T-cell (primary cell): ENCODE results near the gene EPHA3. TPM values are rescaled to one million over a fixed set of nuclear protein-coding genes. Genes with fewer than 3 reads are reported as not detected.

Experiments
- ATAC-seq, 4 experiments: fragments of 200-7000 bp in 3 of 4; fragments of 150-1000 bp in 1 of 4; cut with Tn5 transposase; replicated peaks in 1 of 4; 1 replicate in 3 of 4; 2 replicates in 1 of 4; pipeline ENCODE4 v1.10.0; 2021; ENCODE audit warnings: moderate library complexity in 3 of 4, mild to moderate bottlenecking in 2 of 4, moderate number of reproducible peaks in 1 of 4
- CTCF ChIA-PET, 2 donors: fragments of 300-600 bp; sonication (Branson Sonifier 250); formaldehyde crosslinking; loops; one replicate each; lab custom pipeline; 2022; ENCODE audit warnings: antibody characterized with exemption in 2 of 2; lab: Charles Lee
- POLR2A ChIA-PET, 2 donors: fragments of 300-600 bp; sonication (Branson Sonifier 250); formaldehyde crosslinking; loops; one replicate each; lab custom pipeline; 2022; ENCODE audit warnings: antibody characterized with exemption in 2 of 2; lab: Charles Lee
- DNase-seq, 35 experiments: peaks; one replicate each; pipeline versions ENCODE4 v3.0.0 to v3.0.0-alpha.2; 2013 to 2023
- H3K27ac ChIP-seq: one replicate; pipeline ENCODE4 v1.5.1; 2013; ENCODE audit warnings: low read length
- H3K27me3 ChIP-seq, 2 experiments: replicated peaks in 1 of 2; 1 replicate in 1 of 2; 2 replicates in 1 of 2; pipeline versions ENCODE4 v1.6.1 to v1.7.0; 2013; ENCODE audit warnings: low read length in 1 of 2, mixed read lengths in 1 of 2; ENCODE audit not compliant: control insufficient read depth in 2 of 2, insufficient read depth in 2 of 2; ENCODE audit errors: extremely low read depth in 1 of 2
- H3K36me3 ChIP-seq, 2 donors: 1 replicate in 1 of 2; 2 replicates in 1 of 2; pipeline versions ENCODE4 v1.6.1 to v1.7.0; 2013; ENCODE audit warnings: low read length in 1 of 2; ENCODE audit not compliant: control insufficient read depth in 2 of 2, insufficient read depth in 1 of 2; ENCODE audit errors: extremely low read depth in 1 of 2
- H3K4me1 ChIP-seq, 2 experiments: 1 replicate in 1 of 2; 2 replicates in 1 of 2; pipeline versions ENCODE4 v1.6.1 to v1.7.0; 2013; ENCODE audit warnings: low read length in 2 of 2, mixed read lengths in 1 of 2; ENCODE audit not compliant: insufficient read depth in 2 of 2, control insufficient read depth in 1 of 2; ENCODE audit errors: extremely low read depth in 1 of 2
- H3K4me3 ChIP-seq, 2 donors: 1 replicate in 1 of 2; 2 replicates in 1 of 2; pipeline versions ENCODE4 v1.5.1 to v1.7.0; 2013; ENCODE audit warnings: mild to moderate bottlenecking in 2 of 2, low read length in 1 of 2, moderate library complexity in 1 of 2; ENCODE audit not compliant: control insufficient read depth in 1 of 2; ENCODE audit errors: extremely low read depth in 1 of 2
- H3K9me3 ChIP-seq: 2 replicates; pipeline ENCODE4 v1.7.0; 2013
- H3K27ac Mint-ChIP-seq, 2 donors: one replicate each; pipeline ENCODE4 v1.8.0; 2020 to 2021; ENCODE audit warnings: mild to moderate bottlenecking in 2 of 2, mixed read lengths in 2 of 2
- H3K27me3 Mint-ChIP-seq, 2 donors: one replicate each; pipeline ENCODE4 v1.8.0; 2021 to 2022; ENCODE audit warnings: mixed read lengths in 2 of 2
- H3K36me3 Mint-ChIP-seq: one replicate; pipeline ENCODE4 v1.8.0; 2021; ENCODE audit warnings: mixed read lengths
- H3K4me1 Mint-ChIP-seq, 3 donors: one replicate each; pipeline ENCODE4 v1.8.0; 2020 to 2022; ENCODE audit warnings: mixed read lengths in 3 of 3, mild to moderate bottlenecking in 1 of 3
- H3K4me3 Mint-ChIP-seq, 3 donors: one replicate each; pipeline ENCODE4 v1.8.0; 2020 to 2022; ENCODE audit warnings: mild to moderate bottlenecking in 3 of 3, mixed read lengths in 3 of 3, moderate library complexity in 3 of 3
- H3K9me3 Mint-ChIP-seq, 3 donors: one replicate each; pipeline ENCODE4 v1.8.0; 2020 to 2022; ENCODE audit warnings: mixed read lengths in 3 of 3
- WGBS: methylation state at CpG from one replicate; pipeline ENCODE4 v1.1.5; 2013; ENCODE audit warnings: missing lambda C conversion rate; ENCODE audit not compliant: insufficient coverage; 5-methylcytosine and 5-hydroxymethylcytosine counted together
- total RNA-seq, 35 experiments: library from RNA in 6 of 35; stranded (reverse) in 6 of 35; fragments of 120-200 nt in 1 of 35; gene quantifications; one replicate each; pipeline versions ENCODE4 v1.2.1 to v1.2.4 and lab custom pipeline; 2013 to 2026

The EPHA3 gene
- total RNA-seq, 5 donors from 2014 or later (not counting 1 experiment from before 2014, with no cell fraction given), result not detected

DNA sequence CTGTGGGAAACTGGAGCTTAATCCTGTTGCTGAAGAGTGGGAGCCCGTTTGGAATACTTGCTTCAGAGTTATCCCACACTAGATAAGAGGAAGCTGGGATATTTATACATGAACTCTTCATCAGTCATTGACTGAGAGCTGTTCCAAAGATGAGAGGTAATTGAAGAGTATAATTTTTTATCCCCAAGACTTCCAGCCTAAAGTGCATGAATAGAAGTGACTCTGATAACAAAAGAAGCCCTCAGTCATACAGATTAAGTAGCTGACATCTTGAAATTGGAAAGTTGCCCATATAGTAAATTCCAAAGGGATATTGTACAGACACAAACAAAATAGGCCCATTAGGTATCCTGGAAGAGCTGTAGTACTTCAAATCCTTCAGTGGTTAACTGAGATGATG, 268.0 kb downstream of the EPHA3 start:
- no peaks in the 10 kb centered on the region for H3K36me3 ChIP-seq
- ATAC-seq (no peak), DNase-seq (no peak)
- no CpG with 5 or more reads among the region's 1 CpG for WGBS
- H3K4me1 ChIP-seq, result no peaks in the 10 kb centered on the region
- no peak overlapping the region for H3K27ac ChIP-seq
- CTCF ChIA-PET, result no interaction called here
- H3K36me3 Mint-ChIP-seq, result no peaks in the 10 kb centered on the region
- H3K27me3 Mint-ChIP-seq, result no peaks in the 10 kb centered on the region
- no peaks in the 10 kb centered on the region for H3K27me3 ChIP-seq
- POLR2A ChIA-PET, result no interaction called here
- no peak overlapping the region for H3K4me3 Mint-ChIP-seq
- no peaks in the 10 kb centered on the region for H3K9me3 ChIP-seq
- peaks cover 0 to 16% (median 15%) of the 10 kb centered on the region in 3 donors for H3K9me3 Mint-ChIP-seq
- no peaks in the 10 kb centered on the region for H3K4me1 Mint-ChIP-seq
- H3K27ac Mint-ChIP-seq, result no peak overlapping the region
- H3K4me3 ChIP-seq, result no peak overlapping the region

DNA sequence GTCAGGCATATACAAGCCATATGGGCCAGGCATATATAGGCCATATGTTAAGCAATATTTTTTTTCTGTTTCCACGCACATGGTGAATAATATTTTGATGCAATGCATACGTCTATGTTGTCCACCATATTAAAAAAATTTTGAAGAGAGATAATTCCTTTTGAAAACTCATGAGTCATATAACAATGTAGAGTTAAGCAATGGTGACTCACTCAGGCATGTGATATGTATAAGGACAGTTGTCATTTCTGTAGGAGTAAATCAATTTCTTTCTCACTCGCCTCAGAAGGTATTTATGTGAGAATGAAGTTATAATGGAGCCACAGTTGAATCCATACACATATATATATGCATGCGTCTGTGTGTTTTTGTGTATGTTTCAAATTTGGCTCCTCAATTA, 272.6 kb downstream of the EPHA3 start:
- Mint-ChIP-seq H3K27ac (no peak overlapping the region), H3K27me3 (no peaks in the 10 kb centered on the region), H3K4me3 (no peak overlapping the region), H3K9me3 (peaks cover 0 to 26% (median 21%) of the 10 kb centered on the region in 3 donors), H3K36me3 (no peaks in the 10 kb centered on the region), H3K4me1 (no peaks in the 10 kb centered on the region)
- H3K36me3 ChIP-seq, result no peaks in the 10 kb centered on the region
- H3K9me3 ChIP-seq, result no peaks in the 10 kb centered on the region
- DNase-seq (no peak), ATAC-seq (no peak)
- ChIA-PET CTCF (no interaction called here), POLR2A (no interaction called here)
- WGBS, result no CpG with 5 or more reads among the region's 4 CpGs
- H3K27me3 ChIP-seq, result no peaks in the 10 kb centered on the region
- no peak overlapping the region for H3K4me3 ChIP-seq
- H3K4me1 ChIP-seq, result no peaks in the 10 kb centered on the region
- H3K27ac ChIP-seq, result no peak overlapping the region

DNA sequence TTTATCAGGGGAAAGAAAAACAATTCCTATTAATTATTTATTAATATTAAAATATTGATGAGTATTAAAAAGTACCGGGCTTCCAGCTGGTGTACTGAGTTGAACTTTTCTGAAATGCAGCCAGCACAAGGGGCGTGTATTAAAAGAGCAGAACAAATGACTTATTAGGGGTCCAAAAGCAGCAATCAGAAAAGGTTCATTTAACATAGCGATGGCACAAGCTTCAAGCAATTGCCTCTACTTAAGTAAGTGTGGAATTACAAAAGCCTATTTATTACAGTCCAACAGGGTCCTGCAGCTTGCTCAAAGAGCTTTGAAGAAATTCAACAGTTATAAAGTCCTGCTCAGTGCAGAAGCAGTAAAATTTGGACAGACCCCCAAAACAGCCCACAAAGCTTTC, 285.6 kb downstream of the EPHA3 start:
- Mint-ChIP-seq H3K4me1 (no peaks in the 10 kb centered on the region), H3K9me3 (peaks cover 7 to 16% (median 16%) of the 10 kb centered on the region in 3 donors), H3K27me3 (no peaks in the 10 kb centered on the region), H3K4me3 (no peak overlapping the region), H3K36me3 (no peaks in the 10 kb centered on the region), H3K27ac (no peak overlapping the region)
- no peak overlapping the region for H3K27ac ChIP-seq
- ChIA-PET CTCF (no interaction called here), POLR2A (no interaction called here)
- H3K36me3 ChIP-seq, result no peaks in the 10 kb centered on the region
- no peaks in the 10 kb centered on the region for H3K4me1 ChIP-seq
- H3K9me3 ChIP-seq, result no peaks in the 10 kb centered on the region
- no peak for DNase-seq
- no peak for ATAC-seq
- H3K27me3 ChIP-seq, result no peaks in the 10 kb centered on the region
- 79% methylated on average over 2 of the region's 3 CpGs for WGBS
- H3K4me3 ChIP-seq, result no peak overlapping the region

DNA sequence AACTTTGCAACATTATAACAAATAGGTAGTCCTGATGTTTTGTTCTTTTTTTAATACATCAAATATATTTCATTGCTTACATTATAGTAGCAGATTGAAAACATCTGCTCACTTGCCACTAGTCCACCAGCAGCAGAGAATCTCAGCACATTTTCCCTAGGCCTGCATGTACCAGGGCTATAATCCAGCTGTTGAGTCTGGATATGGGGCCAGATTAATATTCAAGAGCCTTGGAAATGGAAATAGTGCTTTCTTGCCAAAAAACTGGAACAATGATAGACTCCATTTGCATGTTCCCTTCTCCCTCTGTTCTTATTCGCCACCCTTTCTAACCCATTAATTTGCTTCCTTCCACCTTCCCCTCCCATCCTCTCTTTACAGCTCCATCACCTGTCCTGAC, 288.0 kb downstream of the EPHA3 start:
- peaks cover 4 to 10% (median 7%) of the 10 kb centered on the region in 3 donors for H3K9me3 Mint-ChIP-seq
- H3K27me3 Mint-ChIP-seq, result no peaks in the 10 kb centered on the region

DNA sequence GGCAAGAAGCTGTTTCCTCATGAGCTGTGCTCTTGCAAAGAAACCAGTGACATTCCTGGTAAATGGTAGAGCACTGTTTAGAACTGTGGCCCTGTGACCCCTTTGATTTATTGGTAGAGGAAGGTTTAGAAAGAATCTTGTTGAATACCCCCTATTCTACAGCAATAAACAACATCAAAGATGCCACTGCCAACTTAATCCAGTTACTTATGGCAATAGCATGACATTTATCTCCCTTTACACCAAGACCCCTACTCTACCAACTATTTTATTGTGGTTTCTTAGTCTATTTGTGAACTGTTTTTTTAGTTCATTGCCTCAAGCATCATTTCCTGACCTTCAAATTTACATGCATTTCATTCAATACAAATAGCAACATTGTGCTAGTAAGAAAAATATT, 288.6 kb downstream of the EPHA3 start:
- POLR2A ChIA-PET, result no interaction called here

More for the DNA sequence above, 288.0 kb downstream of the EPHA3 start:
- Histone ChIP-seq H3K4me1 (no peaks in the 10 kb centered on the region), H3K27me3 (no peaks in the 10 kb centered on the region), H3K27ac (no peak overlapping the region), H3K9me3 (no peaks in the 10 kb centered on the region), H3K4me3 (no peak overlapping the region), H3K36me3 (no peaks in the 10 kb centered on the region)
- DNase-seq (no peak), ATAC-seq (no peak)
- CTCF ChIA-PET, result no interaction called here
- H3K4me1 Mint-ChIP-seq, result no peaks in the 10 kb centered on the region
- POLR2A ChIA-PET, result no interaction called here
- no peaks in the 10 kb centered on the region for H3K36me3 Mint-ChIP-seq
- 83% methylated on average over 1 of the region's 1 CpG for WGBS
- H3K27ac Mint-ChIP-seq, result no peak overlapping the region
- H3K4me3 Mint-ChIP-seq, result no peak overlapping the region

DNA sequence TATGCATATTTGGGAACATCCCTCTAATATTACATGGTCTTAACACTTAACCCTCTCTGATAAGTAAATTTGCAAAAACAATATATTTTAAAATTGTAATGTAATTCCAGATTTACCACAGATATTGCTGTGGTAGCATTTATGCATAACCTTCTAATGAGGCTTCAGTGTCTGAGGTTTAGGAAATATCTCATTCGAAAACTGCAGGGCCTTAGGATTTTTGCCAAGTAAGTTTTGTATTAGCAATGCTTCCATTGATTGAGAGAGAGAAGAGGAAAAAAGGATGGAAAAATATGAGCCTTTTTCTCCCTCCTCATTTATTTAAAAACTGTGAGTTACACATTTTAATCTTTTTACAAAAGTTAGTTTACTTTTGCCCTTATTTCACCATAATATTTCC, 294.6 kb downstream of the EPHA3 start:
- DNase-seq (no peak), ATAC-seq (no peak)
- no peaks in the 10 kb centered on the region for H3K4me1 ChIP-seq
- H3K36me3 ChIP-seq, result no peaks in the 10 kb centered on the region
- WGBS, result no CpG with 5 or more reads among the region's 1 CpG
- Mint-ChIP-seq H3K4me1 (no peaks in the 10 kb centered on the region), H3K36me3 (no peaks in the 10 kb centered on the region), H3K27me3 (no peaks in the 10 kb centered on the region), H3K9me3 (peaks cover 6 to 11% (median 8%) of the 10 kb centered on the region in 3 donors), H3K27ac (no peak overlapping the region), H3K4me3 (no peak overlapping the region)
- H3K9me3 ChIP-seq, result no peaks in the 10 kb centered on the region
- ChIA-PET CTCF (no interaction called here), POLR2A (no interaction called here)
- no peak overlapping the region for H3K4me3 ChIP-seq
- H3K27me3 ChIP-seq, result no peaks in the 10 kb centered on the region
- no peak overlapping the region for H3K27ac ChIP-seq

More for the DNA sequence above, 288.6 kb downstream of the EPHA3 start:
- no peaks in the 10 kb centered on the region for H3K36me3 ChIP-seq
- no peak overlapping the region for H3K4me3 ChIP-seq
- H3K27me3 ChIP-seq, result no peaks in the 10 kb centered on the region
- H3K36me3 Mint-ChIP-seq, result no peaks in the 10 kb centered on the region
- H3K9me3 ChIP-seq, result no peaks in the 10 kb centered on the region
- peaks cover 5 to 11% (median 7%) of the 10 kb centered on the region in 3 donors for H3K9me3 Mint-ChIP-seq
- H3K4me1 ChIP-seq, result no peaks in the 10 kb centered on the region
- H3K4me1 Mint-ChIP-seq, result no peaks in the 10 kb centered on the region
- DNase-seq, result no peak
- H3K27ac Mint-ChIP-seq, result no peak overlapping the region
- no peak overlapping the region for H3K4me3 Mint-ChIP-seq
- no peak for ATAC-seq
- no peaks in the 10 kb centered on the region for H3K27me3 Mint-ChIP-seq
- CTCF ChIA-PET, result no interaction called here
- no peak overlapping the region for H3K27ac ChIP-seq

DNA sequence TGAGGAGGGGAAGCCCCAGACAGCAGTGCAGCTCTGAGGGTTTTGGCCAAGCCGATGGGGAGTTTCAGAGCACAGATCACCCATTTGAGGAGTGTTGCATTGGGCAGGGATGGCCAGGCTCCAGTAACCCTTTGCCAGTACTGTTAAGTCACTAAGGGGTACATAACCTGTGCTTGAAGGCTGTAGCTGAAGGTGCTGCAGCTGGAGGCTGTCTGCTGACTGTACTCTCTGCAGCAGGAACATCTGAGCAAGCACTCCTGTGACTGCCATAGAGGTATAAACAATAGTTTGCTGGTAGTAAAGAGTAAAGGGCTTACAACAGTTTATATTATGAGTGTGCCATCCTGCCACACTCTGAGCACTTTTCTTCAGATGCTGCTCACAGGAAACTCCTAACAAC, 297.8 kb downstream of the EPHA3 start:
- 67% methylated on average over 1 of the region's 1 CpG for WGBS
- H3K27me3 Mint-ChIP-seq, result no peaks in the 10 kb centered on the region
- POLR2A ChIA-PET, result interaction anchor here in 1 of 2 donors (0.6 kb wide), 1 partner anchor 11 kb away, joined by 3 read pairs; no protein-coding TSS in a partner anchor
- H3K4me1 Mint-ChIP-seq, result no peaks in the 10 kb centered on the region
- CTCF ChIA-PET, result no interaction called here
- no peak overlapping the region for H3K4me3 ChIP-seq
- H3K4me1 ChIP-seq, result no peaks in the 10 kb centered on the region
- no peaks in the 10 kb centered on the region for H3K36me3 Mint-ChIP-seq
- H3K9me3 Mint-ChIP-seq, result peaks cover 12 to 15% (median 13%) of the 10 kb centered on the region in 3 donors
- H3K36me3 ChIP-seq, result no peaks in the 10 kb centered on the region
- DNase-seq, result no peak
- no peak for ATAC-seq
- no peak overlapping the region for H3K27ac ChIP-seq
- no peak overlapping the region for H3K4me3 Mint-ChIP-seq
- no peaks in the 10 kb centered on the region for H3K27me3 ChIP-seq
- no peaks in the 10 kb centered on the region for H3K9me3 ChIP-seq
- no peak overlapping the region for H3K27ac Mint-ChIP-seq
